IPS-18c (cell line): ENCODE results near the gene PCK2.
A peak's percentile ranks its signal among the peaks of the same experiment; 100 is the strongest.
"Not testable (repeated sequence)": the region's sequence is repeated elsewhere in the genome, so short reads cannot be mapped to it uniquely, and the experiment has no call there.

Source experiments
- H3K4me3 ChIP-seq: 2 replicates; pipeline ENCODE4 v1.7.0; 2013; ENCODE audit warnings: low read depth, mild to moderate bottlenecking, low read length, moderate library complexity; ENCODE audit not compliant: insufficient read depth
- H3K9me3 ChIP-seq: one replicate; pipeline ENCODE4 v1.6.1; 2013; ENCODE audit warnings: mild to moderate bottlenecking, low read length, moderate library complexity; ENCODE audit not compliant: control insufficient read depth, insufficient read depth

Gene PCK2

DNA sequence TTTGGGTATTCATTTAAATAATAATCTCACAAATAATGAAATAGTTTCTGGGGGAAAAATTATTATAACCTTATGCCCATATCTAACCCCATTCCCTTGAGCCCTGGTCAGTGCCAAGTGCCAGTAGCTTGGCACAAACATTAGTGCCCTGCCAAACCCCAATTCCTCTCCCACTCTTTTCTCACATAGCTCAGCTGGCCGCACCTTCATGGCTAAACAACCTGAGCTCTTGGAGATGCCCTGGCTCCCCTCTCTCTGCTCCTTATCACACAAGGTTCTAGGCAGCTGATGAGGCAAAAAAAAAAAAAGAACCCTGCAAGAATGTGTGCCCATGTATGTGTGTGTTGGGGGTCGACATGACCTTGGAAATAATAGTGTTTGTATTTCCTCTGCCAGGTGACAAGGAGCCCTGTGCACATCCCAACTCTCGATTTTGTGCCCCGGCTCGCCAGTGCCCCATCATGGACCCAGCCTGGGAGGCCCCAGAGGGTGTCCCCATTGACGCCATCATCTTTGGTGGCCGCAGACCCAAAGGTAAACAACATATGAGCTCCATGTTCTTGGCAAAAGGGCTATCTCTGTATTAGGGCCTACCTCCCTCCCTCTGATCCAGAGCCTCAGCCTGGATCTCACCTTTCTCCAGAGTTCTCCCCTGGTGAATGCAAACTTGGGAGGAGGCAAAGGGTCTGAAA, 8.4 kb downstream of the PCK2 start:
- no peak overlapping the region for H3K4me3 ChIP-seq
- no peaks in the 10 kb centered on the region for H3K9me3 ChIP-seq

DNA sequence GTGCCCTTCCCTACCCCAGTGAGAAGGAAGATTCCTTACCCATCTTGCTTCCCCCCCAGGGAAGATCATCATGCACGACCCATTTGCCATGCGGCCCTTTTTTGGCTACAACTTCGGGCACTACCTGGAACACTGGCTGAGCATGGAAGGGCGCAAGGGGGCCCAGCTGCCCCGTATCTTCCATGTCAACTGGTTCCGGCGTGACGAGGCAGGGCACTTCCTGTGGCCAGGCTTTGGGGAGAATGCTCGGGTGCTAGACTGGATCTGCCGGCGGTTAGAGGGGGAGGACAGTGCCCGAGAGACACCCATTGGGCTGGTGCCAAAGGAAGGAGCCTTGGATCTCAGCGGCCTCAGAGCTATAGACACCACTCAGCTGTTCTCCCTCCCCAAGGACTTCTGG, 9.3 kb downstream of the PCK2 start:
- Histone ChIP-seq H3K4me3 (no peak overlapping the region), H3K9me3 (no peaks in the 10 kb centered on the region)

DNA sequence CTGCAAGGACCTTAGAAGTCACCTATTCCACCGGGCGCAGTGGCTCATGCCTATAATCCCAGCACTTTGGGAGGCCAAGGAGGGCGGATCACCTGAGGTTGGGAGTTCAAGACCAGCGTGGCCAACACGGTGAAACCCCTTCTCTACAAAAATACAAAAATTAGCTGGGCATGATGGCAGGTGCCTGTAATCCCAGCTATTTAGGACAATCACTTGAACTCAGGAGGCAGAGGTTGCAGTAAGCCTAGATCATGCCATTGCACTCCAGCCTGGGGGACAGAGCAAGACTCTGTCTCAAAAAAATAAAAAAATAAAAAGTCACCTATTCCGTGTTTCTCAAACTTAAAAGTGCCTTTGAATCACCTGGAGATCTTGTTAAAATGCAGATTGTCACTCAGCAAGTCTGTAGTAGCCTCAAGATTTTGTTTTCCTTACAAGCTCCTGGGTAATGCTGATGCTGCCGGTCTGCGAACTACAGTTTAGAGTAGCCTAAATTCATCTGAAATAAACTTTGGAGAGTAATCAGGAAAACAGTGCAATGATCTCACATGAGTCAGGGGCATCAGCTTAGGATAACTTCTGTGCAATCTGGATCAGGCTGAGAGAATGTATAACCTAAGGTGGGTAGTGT, 11.6 kb downstream of the PCK2 start:
- H3K9me3 ChIP-seq, H3K4me3 ChIP-seq: not testable (repeated sequence)

DNA sequence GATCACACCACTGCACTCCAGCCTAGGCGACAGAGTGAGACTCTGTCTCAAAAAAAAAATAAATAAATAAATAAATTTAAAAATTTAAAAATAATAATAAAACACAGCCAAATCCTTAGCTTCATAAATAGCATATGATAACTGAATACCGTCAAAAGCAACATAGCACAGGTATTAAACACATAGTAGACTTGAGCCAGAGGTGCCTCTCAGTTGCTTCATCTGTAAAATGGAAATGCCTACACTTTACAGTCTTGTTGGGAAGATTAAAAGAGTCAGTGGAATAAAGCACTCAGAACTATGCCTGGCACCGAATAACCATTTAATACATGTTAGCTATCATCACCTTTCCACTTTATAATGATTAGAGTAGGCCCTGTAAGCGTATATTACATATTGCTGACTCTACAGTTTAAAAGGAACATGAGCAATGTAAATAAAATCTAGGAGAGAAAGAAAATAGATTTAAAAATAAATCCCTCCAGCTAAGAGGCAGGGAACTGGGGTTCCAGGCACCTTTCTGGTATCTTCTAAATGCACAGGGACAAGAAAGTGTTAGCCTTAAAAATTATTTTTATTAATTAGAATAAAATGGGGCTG, 12.7 kb downstream of the PCK2 start:
- no peaks in the 10 kb centered on the region for H3K9me3 ChIP-seq

DNA sequence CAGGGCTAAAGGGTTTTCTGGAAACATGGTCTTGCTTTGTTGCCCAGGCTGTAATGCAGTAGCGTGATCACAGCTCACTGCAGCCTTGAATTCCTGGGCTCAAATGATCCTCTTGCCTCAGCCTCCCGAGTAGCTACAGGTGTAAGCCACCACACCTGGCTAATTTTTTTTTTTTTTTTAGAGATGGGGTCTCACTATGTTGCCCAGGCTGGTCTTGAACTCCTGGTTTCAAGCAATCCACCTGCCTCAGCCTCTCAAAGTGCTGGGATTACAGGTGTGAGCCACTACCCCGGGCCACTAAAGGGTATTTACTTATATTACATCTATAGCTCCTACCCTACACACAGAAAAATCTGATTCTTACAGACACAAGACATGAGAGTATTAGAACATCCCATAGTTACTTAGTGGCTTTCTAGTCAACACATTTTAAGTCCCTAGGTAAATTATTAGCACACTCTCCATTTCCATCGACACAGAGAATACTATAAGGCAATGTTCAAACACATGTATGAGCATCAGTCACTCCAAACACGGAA, 14.3 kb downstream of the PCK2 start:
- no peaks in the 10 kb centered on the region for H3K9me3 ChIP-seq
- H3K4me3 ChIP-seq, result no peak overlapping the region

More for the DNA sequence above, 12.7 kb downstream of the PCK2 start:
- no peak overlapping the region for H3K4me3 ChIP-seq

DNA sequence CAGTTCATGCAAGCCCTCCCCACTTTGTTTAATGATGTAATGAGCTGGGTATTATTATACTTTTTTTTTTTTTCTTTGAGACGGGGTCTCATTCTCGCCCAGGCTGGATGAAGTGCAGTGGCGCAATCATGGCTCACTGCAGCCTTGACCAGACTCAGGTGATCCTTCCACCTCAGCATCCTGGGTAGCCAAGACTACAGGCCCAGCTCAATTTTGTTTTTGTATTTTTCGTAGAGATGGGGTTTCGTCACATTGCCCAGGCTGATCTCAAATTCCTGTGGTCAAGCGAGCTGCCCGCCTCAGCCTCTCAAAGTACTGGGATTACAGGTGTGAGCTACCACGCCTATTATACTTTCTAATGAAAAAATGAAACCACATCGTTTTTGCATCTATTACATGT, 15.9 kb downstream of the PCK2 start:
- H3K9me3 ChIP-seq, result no peaks in the 10 kb centered on the region
- H3K4me3 ChIP-seq, result no peak overlapping the region

DNA sequence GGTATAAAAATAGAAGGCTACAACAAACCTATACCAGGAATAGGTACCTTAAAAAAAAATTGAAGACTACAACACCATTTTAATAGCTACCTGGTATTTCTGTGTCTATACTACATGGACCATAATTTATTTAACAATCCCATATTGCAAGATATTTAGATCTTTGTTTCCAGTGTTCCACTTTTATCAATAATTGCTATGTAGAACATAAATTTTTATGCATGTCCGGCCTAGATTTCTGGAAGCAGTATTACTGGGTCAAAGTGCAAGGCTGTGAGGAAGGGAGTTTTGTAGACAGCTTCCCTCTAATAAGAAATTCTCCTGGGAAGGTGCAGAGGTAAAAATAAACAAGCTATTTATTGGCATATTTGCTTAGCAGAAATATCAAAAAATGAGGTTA, 16.4 kb downstream of the PCK2 start:
- H3K9me3 ChIP-seq, result no peaks in the 10 kb centered on the region

DNA sequence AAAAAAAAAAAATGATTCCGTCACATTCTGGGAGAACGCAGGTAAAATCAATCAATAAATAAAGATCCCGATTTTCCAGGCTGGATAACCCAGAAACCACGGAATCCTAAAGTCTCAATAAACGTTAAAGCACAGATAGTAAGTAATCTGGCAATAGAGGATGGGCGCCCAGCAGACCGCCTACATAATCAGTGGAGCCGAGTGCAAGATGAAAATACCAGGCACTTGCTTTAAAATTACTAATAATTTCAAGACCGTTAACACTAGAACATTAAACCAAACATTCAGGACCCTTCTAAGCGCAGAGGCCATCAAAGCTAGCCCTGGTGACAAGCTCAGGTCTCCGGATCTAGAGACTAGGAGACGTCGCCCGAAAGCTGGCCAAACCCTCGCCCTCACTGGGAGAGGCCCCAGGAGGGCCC, 19.3 kb downstream of the PCK2 start:
- Histone ChIP-seq H3K4me3 (peak overlapping the region; percentile 98), H3K9me3 (no peaks in the 10 kb centered on the region)

More for the DNA sequence above, 16.4 kb downstream of the PCK2 start:
- no peak overlapping the region for H3K4me3 ChIP-seq

DNA sequence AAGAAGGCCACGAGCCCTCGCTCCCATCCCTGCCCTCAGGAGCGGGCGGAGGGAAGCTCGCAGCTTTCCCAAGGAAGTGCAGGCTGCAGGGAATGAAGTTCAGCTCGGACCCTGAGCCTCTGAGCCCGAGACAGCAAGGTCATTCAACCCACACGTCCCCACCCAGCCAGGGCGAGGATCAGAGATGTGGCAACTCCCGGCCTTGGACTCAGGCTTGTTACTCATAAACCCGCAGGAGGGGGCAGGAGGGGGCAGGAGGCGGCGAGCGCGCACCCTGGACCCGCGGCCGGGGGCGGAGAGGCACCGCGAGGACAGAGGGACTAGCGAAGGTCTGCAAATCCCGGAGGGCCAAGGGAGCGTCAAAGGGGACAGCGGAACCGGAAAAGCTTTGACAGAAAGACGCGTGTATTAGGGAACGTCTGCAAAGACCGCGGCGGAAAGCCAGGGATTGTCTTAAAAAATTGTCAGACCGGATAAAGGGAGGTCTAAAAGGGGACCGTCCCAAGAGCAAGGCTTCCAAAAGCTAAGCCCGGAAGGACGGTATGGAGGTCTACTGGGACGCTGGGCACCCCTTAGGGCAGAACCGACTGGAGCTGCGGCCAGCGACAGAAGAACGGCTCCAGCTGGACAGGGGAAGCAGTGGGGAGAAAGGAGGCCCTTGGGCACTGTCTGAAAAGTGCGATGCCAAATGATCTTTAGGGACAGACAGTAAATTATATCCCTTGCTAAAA, 19.9 kb downstream of the PCK2 start:
- Histone ChIP-seq H3K4me3 (peak overlapping the region; percentile 98), H3K9me3 (no peaks in the 10 kb centered on the region)

DNA sequence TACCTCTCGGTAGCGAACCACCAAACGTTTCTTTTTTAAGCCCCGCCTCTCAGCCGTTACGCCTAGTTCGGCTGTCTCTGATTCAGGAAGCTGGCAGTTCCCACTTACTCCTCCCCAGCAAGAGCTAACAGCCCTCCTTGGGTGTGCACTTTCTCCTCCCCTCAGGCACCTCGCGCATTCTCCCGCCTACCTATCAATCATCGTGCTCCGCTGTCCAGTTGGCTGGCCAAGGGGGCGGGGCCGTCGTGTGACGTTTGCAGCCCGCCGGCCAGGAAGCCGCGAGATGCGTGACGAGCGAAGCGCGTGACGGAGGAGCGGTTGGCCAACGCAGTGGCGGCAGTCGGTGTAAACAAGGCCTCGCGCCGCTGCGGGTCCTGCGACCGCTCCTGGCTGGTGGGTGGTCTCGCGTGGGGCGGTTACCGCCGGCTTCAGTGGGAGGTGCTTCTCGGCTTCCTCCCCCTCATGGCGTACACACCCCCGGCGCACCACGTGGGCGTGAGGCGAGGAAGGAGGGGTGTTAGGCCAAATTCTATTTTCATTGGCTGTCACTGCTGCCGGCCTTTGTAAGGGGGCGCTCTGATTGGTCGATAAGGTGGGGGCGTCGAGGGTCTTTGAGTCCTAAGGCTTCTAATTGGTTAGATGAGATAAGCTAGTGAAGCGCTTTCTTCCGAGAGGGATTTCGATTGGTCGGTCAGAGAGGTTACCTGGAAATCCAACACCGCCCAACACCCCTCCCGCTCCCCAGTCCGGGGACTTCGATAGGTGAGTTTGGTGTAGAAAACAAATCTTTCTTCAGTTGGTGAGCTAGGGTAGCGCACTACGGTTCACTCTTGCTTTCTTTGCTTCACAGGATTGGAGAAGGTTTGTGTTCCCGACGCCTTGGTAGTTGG, 20.7 kb downstream of the PCK2 start, which contains the start of the genes DCAF11 and NRL:
DCAF11 (plus strand) TSS at position 246 of the 890 bp plus-strand sequence. CDS start 818 bp downstream, outside the sequence.
NRL (minus strand) TSS at position 418 of the 890 bp plus-strand sequence. CDS start 32,101 bp downstream, outside the sequence.
- Histone ChIP-seq H3K4me3 (peak within 1 kb of the TSS; percentile 98), H3K9me3 (no peaks in the 10 kb centered on the region)

DNA sequence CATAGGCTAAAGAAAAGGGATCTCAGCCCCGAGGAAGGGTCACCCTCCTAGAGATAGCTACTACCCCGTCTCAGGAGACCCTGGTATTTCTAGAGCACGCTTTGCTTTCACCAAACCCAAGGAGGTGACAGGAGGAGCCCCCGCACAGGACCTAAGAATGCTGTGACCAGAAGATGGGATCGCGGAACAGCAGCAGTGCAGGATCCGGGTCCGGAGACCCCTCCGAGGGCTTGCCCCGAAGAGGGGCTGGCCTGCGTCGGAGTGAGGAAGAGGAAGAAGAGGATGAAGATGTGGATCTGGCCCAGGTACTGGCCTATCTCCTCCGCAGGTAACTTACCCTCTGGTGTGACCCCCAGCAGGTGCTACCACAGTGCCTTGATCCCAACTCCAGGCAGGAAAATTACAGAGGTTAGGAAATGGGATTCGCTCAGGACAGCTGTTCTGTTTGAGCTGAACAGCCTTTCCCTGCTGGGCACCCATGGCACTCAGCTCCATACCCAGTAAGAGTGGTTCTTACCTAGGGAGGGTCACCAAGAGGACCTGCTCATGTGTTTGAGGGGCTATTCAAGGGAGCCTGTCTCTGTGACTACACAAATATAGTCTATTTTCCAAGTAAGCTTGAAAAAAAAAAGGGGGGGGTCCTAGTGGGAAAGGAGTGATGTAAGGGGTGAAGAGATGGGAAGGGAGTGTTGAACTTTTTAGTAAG, 21.5 kb downstream of the PCK2 start:
- Histone ChIP-seq H3K9me3 (no peaks in the 10 kb centered on the region), H3K4me3 (peak overlapping the region; percentile 98)

DNA sequence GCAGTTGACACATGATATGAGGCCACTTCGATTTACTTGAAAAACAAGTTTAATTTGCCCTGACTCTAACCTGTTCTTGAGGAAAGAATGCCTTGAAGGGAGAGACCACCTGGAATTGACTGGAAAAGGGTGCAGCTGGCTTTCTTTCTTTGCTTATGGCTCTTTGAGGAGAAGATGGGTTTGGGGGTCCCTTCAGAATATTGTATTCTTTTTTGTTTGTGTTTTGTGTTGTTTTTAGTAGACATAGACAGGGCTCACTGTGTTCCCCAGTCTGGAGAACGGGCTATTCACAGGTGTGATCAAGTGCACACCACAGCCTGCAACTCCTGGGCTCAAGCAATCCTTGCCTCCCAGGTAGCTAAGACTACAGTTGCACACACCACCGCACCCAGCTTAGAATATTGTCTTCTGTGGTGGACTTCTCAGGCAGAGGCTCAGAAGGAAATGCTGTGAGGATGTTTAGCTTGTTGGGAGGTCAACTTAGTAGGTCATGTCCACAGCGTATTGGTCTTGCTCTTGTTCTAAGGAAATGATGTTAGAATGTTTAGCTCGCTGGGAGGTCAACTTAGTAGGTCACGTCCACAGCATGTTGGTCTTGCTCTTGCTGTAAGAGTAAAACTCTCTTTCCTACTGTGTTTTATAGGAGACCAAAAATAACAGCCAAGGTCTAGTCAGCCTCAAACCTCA, 22.2 kb downstream of the PCK2 start:
- Histone ChIP-seq H3K9me3 (no peaks in the 10 kb centered on the region), H3K4me3 (0 out of 2 replicates have a peak overlapping the region, but pooled peaks have one; percentile 21)

DNA sequence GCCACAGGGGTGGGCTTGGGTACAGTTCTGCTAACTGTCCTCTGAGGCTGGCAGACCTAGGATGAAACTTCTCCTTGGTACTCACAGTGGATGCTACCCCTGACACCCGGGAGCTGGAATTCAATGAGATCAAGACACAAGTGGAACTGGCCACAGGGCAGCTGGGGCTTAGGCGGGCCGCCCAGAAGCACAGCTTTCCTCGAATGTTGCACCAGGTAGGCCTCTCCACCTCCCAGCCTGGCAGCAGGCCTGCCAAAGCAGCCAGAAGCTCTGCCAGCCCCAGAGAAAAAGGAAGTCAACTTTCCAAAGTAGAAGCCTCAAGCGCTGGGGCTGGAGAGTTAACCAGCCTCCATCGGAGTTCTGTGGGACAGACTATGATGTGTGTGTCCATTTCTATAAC, 23.1 kb downstream of the PCK2 start:
- Histone ChIP-seq H3K9me3 (no peaks in the 10 kb centered on the region), H3K4me3 (no peak overlapping the region)

DNA sequence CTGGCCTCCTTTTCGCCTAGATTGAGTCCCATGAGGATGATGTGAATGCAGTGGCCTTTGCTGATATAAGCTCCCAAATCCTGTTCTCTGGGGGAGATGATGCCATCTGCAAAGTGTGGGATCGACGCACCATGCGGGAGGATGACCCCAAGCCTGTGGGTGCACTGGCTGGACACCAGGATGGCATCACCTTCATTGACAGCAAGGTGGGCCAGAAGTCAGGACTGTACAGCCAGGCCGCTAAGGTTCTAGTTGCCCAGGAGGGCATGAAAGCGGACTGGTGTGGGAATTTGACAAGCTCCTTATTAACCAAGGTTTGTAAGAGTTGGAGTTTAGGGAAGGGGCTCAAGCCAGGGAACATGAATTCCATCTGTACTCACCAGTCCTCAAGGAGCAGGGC, 25.6 kb downstream of the PCK2 start:
- Histone ChIP-seq H3K9me3 (no peaks in the 10 kb centered on the region), H3K4me3 (no peak overlapping the region)

DNA sequence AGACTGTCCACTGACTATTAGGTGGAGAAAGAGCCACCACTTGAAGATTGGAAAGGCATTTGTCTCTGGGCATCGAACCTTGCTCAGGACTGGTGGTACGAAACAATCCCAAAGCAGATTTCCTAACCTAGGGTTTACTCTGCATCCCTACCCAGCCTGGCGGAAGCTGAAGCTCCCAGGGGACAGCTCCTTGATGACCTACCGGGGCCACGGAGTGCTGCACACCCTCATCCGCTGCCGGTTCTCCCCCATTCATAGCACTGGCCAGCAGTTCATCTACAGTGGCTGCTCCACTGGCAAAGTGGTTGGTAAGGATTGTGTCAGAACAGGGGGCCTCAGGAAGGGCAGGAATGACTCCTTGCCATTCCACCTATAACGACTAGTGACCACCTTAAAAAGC, 27.1 kb downstream of the PCK2 start:
- H3K9me3 ChIP-seq, result no peaks in the 10 kb centered on the region
- H3K4me3 ChIP-seq, result no peak overlapping the region
